ENCODE measurements around the gene CACNA1H.

CACNA1H gene

DNA sequence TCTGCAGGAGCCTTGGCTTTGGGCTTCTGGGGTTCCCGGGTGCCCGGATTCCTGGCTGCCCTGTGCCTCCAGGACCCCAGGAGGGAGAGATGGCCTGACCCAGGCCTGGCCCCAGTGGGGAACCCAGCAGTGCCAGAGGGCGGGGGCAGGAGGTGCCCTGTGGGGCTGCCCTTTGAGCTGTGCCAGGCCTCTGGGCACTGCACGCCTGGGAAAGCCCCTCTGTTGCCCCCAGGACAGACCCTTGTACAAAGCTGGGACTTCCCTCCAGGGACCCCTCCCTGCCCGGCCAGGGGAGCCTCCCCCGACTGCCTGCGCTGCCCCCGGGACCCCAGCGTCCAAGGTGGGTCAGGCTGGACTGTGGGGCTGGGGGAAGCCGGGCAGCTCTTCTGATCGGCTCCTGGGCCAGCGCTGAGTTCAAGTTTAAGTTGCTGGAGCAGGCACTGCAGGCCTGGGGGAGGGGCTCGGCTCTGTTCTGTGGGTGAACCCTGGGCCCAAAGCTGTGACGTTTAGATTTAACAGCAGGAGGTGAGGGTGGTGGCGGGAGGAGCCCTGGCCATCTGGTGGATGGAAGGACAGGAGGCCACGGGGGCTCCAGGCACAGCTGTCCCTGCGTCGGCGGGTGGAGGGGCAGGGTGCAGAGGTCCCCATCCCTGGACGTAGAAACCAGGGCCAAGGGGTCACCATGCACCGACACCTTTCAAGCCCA, 29.2 kb upstream of the CACNA1H start:
- no peak for DNase-seq (ENCODE audit: low spot score)

DNA sequence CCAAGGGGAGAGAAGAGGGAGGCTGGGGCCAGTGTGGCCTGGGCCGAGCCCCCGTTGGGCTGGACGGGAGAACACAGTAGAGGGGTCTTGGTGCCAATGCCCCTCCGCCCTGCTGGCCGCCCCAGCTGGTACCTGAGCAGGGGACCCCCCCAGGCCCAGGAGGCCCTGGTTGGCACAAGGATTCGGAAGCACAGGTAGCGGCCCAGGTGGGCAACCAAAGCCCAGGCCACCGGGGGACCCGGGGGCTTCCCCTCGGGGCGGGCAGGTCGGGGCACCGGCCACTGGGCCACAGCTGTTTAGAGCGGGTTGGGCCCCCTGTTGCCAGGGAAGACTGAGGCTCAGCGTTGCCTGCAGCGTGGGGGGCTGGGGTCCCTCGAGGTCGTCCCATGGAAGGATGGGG, 28.6 kb upstream of the CACNA1H start:
- no peak for DNase-seq (ENCODE audit: low spot score)

DNA sequence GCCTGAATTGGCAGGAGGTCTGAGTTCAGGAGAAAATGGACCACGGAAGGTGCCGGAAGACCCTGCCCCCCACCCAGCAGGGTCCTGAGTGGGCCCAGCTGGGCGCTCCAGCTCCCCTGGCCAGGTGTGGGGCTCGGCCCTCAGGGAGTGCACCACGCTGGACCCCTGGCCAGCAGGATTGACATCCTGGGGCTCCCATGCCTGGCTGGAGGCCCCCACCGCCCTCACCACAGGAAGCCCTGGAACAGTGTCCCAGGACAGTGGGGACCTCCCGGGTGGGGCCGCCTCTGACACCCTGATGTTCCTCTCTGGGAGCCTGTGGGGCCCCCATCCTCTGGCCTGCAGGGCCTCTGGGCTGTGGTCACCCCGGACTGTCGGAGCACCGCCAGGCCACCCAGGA, 28.1 kb upstream of the CACNA1H start:
- DNase-seq (ENCODE audit: low spot score) = no peak

DNA sequence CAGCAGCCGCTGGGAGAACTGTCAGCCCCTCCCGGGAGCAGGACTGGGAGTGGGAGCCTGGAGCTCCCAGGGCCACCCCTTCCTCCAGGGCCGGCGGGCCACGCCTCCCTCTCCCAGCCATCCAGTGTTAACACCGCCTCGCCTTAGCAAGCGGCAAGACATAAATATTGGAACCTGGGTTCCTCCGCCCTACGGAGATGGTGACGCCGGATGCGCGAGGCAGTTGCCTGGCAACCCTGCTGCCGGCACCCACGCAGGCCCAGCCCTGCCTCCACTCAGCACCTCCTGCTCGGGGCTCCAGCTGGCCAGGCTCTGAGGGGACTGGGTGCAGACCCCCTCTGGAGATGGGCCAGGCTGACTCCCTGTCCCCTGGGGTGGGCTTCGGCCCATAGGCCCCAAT, 27.4 kb upstream of the CACNA1H start:
- DNase-seq (ENCODE audit: low spot score) = peak; percentile 64

DNA sequence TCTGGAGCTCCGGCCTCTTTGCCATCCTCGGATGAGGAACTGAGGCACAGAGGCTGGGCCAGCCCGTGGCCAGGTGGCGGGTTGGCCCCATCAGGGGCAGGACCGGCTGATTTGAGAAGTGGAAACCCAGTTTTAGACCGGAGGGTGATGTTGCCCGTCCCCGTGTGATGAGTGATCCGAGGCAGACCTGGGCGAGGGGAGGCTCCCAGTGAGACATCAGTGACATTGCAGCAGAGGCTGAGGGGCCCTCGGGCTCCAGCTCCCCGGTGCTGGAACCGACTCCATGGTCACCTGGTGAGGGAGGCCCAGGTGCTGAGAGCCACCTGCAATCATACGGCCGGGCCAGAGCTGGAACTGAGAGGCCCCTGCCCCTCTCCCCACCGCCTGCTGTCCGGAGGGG, 26.9 kb upstream of the CACNA1H start:
- no peak for DNase-seq (ENCODE audit: low spot score)

DNA sequence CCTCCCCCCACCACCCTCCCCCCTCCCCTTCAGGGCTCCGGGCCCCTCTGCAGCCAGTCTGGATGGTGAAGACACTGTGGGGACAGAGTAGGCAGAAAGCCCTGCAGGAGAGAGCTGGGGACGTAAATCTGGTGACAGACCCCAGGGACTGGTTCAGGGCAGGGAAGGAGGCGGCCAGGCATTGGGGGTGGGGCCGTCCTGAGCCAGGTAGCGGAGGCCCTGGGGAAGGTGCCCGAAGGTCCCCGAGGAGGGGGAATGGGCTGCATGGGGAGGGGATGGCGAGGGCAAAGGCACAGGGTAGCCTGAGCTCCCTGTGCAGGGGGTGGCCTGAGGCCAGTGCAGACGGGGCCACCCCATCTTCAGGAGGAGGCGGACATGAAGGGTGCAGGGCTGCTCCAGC, 26.3 kb upstream of the CACNA1H start:
- no peak for DNase-seq (ENCODE audit: low spot score)

DNA sequence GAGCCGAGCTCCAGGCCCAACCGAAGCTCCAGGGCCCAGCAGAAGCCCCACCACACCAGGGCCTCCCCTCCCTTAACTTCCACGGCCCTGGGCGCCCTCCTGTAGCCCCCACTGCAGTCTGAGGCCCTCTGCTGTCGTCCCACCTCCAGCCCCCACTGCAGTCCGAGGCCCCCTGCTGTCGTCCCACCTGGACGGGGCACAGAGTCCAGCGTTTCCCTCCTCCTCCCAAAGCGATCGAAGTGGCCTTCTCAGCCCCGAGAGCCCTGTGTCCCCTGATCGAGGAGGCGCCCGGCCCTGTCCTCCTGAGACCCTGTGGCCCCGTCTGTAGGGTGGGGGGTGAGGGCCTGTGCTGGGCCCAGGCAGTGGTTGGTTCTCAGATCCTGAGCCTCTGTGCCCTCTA, 25.8 kb upstream of the CACNA1H start:
- no peak for DNase-seq (ENCODE audit: low spot score)

DNA sequence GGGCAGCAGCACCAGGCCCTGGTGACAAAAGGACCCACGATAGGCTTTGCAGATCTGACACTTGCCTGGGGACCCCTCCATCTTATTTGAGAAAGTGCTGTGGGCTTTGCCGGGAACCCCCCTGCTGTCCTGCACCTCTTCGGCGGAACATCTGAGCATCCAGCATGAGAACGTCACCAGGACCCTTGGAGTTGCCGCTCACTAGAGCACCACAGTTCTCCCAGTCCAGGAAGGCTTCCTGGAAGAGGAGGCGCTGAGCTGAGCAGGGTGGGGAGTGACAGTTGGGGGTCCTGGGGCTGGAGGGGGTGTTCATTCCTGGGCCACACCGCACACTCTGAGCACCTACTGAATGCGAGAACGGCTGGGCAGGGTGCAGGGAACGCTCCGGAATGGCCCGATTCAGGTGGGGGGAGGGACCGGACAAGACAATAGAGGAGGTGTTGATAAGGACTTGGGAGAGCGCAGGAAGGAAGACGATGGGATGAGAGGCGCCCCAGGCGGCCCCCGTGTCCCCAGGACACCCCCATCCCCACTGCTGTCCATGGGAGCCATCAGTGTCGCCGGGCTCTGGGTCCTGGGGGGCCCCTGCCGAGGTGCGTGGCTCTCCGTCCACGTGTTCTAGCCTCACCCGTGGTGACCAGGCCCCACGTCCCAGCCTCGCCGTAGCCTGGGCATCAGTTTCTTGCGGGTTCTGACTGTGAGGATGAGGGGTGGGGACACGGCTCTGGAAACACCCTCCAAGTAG, 24.8 kb upstream of the CACNA1H start:
- no peak for DNase-seq (ENCODE audit: low spot score)

DNA sequence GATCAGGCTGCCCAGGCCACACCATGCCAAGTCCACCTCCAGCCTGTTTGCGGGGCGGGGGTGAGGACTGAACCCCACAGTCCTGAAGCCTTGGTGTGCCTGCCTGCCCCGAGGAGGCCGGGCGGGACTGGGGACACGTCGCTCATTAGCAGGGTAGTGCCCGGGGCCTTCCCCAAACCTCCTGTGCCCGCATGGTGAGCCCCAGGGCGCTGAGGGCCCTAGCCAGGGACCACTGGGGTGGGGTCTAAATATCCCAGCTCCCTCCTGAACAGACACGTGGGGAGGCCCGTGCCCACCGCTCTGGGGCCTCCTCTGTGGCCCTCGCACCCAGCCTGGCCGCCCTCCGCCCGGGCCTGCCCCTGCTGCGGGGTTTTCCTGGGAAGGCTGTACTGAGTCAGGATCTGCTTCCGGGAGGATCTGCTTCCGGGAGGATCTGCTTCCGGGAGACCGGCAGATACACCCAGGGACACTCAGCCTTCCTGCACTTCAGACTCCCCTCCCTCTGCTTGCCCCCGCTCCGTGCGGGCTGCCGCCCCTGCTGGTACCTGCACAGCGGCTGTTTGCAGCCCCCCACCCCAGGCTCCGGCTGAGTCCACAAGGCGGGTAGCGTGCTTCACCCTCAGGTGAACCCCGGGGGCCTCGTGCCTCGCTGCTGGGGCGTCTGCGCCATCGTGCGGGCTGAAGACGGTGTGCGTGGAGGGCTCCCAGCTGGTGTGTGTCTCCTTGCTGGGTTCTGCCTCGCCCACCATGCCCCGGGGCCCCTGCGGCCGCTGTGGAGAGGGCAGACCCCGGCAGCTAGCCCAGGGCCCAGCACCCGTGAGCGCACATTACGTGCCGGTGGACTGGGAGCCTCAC, 23.6 kb upstream of the CACNA1H start:
- no peak for DNase-seq (ENCODE audit: low spot score)

DNA sequence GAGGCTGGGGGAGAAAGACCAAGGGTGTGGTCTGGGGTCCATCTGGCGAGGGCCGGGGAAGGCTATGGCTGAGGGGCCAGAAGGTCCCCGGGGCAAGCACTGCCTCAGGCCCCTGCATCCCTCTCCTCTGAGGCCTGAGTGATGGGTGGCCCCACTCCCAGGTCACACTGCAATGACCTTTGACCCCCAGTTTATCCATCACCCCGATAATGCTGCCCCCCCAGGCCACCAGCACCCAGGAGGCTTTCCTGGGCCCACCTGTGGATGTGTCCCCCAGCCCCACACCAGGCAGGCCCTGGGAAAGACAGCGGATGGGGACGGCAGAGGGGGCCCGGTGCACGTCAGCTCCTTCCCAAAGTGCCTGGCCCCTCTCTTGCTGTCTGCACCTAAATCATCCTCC, 22.5 kb upstream of the CACNA1H start:
- DNase-seq (ENCODE audit: low spot score) = no peak

DNA sequence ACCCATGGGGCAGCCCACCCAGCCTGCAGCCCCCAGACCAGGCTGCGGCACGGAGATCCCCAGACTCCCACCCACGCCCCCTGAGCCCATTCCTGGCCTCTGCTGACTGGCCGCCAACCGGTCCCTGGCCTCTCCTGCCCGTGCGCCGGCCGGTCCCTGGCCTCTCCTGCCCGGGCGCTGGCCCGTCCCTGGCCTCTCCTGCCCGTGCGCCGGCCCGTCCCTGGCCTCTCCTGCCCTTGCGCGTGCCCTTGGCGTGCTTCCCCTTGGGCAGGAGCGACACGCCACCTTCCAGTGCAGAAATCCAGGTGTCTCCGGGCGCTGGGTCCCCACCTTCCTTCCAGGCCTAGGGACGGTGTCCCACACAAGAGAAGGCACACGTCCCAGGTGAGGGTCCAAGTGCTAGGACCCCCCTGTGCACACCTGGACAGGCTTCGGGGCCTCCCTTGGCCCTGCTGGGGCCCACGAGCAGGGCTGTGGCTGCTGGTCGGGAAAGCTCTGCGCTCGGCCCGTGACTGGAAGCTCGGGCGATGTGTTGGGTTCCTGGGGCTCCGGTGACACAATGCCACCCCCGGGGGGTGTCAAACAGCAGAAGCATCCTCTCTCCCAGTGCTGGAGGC, 21.4 kb upstream of the CACNA1H start:
- DNase-seq (ENCODE audit: low spot score) = no peak

DNA sequence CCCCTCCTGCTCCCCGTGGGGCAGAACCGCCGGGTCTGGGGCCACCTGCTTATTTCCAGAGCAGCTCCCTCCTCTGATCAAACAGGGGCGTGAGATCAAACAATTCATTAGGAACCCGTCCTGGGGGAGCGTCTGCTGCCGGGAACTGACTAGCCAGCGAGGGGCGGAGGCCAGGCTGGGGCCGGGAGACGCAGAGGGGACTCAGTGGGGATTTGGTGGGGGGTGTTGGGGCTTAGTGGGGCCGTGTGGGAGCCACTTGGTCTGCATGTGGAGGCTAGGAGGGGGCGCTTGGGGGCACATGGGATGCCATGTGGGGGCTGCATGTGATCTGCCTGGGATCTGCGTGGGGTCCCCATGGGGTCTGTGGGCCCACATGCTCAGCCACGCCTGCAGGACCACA, 20.5 kb upstream of the CACNA1H start:
- no peak for DNase-seq (ENCODE audit: low spot score)

DNA sequence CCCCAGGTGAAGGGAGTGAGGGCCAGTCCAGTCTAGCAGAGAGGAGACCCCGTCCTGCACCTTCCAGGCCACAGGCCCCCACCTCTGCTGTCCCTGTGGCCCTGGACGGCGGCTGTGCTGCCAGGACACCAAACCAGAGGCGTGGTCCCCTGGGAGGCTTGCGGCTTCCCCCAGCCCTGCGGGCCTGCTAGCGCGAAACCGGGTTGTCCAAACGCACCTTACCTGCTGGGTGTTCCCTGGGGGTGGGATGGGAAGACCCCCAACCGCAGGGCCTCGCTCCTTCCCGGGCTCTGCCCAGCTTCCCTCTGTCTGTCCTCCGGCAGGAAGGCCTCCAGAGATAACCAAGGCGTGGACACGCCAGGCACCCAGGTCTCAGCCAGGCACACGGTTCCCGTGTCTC, 19.6 kb upstream of the CACNA1H start:
- DNase-seq (ENCODE audit: low spot score) = no peak

DNA sequence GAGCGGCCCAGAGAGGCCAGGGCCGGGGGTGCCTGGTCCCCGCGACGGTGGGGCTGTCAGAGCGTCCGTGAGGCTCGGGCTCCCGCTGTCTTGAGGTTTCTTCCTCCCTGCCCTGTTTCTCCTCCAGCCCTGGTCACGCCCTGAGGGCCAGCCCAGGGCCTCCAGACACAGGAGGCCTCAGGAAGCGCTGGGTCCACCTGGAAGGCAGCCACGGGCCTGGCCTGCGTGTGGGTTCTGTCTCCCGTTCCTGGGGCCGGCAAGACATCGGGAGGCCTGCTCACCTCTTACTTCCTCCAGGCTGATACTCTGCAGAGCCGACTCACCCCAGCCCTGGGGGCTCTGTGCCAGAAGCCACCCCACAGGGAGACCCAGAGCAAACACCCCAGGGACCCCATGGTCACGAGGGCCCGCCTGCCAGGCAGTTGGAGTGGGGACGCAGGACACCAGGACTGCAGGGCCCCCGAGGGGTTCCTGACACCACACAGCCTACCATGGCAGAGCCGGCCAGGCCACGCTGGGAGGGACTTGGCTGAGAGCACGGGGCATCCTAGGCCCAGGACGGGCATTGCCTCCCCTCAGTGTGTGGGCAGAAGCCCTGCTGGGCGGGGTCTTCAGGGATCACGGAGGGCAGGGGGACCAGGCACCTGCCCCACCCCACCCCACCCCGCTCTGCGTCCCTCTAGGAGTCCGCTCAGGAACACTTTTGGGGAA, 18.9 kb upstream of the CACNA1H start:
- no peak for DNase-seq (ENCODE audit: low spot score)

DNA sequence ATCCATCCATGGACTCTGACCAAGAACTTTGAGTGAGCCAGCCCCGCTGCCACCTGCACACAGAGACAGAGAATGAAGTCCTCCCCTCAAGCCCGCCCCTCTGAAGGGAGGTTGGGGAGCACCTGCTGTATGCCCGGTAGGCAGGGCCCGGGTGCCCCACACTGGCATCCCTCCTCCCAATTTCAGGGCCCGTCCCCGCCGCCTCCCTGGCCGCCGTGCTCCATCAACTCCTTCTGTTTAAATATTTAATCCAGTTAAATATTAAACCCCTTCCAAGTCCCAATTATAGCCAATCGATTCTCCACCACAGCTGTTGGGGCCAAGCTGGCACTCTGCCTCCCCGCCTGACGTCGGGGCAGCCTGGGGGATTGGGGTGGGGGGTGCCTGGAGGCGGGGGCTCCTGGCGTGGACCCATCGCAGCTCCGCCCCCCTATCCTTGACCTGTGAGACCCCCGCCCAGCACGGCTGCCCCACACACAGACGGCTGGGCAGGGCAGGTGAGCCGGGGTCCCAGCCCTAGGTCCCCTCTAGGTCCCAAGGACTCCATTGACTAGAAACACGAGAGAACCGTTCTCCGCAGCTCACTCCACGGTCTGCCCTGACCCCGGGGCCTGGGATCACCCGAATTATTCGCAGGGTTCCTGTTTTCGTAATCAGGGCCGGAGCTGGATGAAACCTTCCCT, 18.0 kb upstream of the CACNA1H start:
- DNase-seq (ENCODE audit: low spot score) = no peak

DNA sequence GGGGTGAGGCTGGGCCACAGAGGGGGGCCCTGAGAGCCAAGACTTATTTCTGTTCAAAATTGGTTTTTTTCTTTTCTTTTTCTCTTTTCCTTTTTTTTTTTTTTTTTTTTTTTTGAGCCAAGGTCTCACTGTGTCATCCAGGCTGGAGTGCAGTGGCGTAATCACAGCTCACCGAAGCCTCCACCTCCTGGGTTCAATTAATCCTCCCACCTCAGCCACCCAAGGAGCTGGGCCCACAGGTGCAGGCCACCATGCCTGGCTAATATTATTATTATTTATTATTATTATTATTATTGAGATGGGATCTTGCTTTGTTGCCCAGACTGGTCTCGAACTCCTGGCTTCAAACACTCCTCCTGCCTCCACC, 17.5 kb upstream of the CACNA1H start:
- DNase-seq (ENCODE audit: low spot score) = no peak

DNA sequence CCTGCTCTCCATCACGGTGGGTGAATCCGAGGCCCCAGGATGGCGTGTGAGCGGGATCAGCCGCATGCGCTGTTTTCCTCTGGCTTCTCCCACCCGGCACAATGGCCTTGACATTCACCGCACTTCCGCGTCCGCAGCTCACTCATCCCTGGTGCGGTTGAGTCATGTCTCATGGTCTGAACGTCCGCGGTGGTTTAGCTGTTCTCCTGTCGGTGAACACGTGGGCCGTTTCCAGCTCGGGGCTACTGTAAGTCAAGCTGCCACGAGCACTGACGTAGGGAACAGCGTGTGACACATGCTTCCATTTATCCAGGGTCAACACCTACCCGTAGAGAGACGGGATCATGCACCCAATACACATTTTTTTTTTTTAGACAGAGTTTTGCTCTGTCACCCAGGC, 15.3 kb upstream of the CACNA1H start:
- DNase-seq (ENCODE audit: low spot score) = no peak

DNA sequence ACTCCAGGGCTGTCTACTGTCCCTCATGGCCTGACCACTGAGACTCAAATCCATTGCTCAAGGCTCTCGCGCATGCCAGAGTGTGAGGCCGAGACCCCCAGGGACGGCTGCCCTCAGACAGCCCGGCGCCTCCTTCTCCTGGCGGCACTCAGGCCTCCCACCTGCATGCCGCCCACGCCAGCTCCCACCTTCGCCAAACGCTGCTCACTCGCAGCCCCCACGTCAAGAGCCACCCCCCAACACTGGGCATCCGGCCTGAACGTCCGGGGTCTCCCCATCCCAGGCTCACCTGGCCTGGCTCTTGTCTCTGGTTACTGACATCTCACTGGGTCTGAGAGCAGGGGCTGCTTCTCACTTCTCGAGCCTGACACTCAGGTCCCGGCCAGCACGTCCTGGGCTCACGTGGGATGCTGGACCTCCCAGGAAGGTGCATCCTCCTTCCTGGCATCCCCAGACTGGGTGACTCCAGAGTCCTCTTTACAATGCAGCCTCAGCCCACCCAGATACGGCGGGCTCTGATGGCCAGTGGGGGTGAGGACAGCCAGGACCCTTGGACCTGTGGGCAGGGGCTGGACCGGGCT, 12.2 kb upstream of the CACNA1H start:
- DNase-seq (ENCODE audit: low spot score) = no peak

DNA sequence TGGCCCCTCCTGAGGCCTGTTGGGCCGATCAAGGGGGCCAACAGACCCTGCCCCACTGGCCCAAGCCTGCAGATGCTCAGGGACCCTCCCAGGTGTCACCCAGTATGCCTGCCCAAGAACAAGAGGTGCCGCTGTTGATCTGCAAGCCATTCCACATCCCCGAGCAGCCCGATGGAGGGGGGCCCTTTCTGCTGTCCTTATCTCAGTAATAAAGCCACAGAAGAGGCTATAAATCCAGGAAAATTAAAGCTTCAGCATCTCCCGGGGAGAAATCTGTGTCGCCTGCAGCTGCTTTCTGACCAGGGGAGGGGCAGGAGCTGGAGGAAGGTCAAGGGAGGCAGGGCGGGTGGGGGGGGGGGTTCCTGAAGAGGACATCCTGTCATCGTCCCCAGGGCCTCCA, 11.7 kb upstream of the CACNA1H start:
- no peak for DNase-seq (ENCODE audit: low spot score)

DNA sequence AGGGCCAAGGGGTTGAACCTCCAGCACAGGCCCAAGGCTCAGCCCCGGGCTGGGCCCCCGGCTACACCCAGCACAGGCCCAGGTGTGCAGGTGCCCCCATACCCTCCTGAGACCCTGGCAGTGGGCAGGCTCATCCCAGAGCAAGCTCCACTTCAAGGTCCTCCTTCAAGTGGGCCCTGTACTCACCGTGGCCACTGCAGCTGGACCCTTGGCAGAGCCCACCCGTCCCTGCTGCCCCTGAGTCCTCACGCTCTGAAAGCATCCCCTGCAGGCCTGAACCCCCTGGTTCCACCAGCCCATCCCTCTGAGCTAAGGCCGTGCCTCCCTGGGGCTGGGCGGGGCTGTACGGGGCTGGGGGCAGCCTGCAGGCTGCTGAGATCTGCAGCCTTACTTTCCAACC, 11.2 kb upstream of the CACNA1H start:
- DNase-seq (ENCODE audit: low spot score) = no peak

DNA sequence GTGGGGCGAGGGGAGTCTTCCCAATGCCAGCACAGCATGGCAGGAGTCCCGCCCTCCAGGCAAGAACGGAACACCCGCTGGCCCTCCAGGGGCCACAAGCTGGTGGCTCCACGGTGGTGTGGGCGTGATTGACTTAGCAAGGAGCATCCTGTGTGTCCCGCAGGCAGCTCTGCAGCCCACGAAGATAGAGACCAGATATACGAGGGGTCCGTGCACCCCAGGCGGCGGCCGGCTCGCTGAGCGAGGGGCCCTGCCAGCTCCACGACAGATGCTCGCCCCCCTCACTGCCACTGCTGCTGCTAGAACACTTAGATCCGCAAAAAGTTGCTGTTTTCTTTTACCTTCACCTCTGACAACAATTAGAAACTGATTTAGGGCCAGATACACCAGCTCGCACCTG, 10.0 kb upstream of the CACNA1H start:
- DNase-seq (ENCODE audit: low spot score) = no peak
